Endothelial cell of umbilical vein (primary cell): ENCODE measurements around the gene ENAH. TPM values are rescaled to one million over a fixed set of nuclear protein-coding genes. Genes with fewer than 3 reads are reported as not detected.

Source experiments
- BruUV-seq: library from RNA; stranded (reverse); fragments of 400-500 nt; replicated peaks from 2 replicates; lab custom pipeline; 2021; lab: Mats Ljungman, UMichigan
- CTCF ChIA-PET: fragments of 300-600, 350-600 bp; sonication (Branson Sonifier 250); formaldehyde crosslinking; loops from one replicate; lab custom pipeline; 2021; ENCODE audit warnings: antibody characterized with exemption, inconsistent platforms; lab: Charles Lee
- POLR2A ChIA-PET: fragments of 300-600, 350-600 bp; sonication (Branson Sonifier 250); formaldehyde crosslinking; loops from one replicate; lab custom pipeline; 2021; ENCODE audit warnings: antibody characterized with exemption, inconsistent platforms; lab: Charles Lee
- DNase-seq: peaks from one replicate; pipeline ENCODE4 v3.0.0-alpha.2; 2011; ENCODE audit warnings: low read depth, low spot score
- FAIRE-seq: peaks from 2 replicates; lab custom pipeline; 2011; peaks lifted over from hg19 to GRCh38; lab: Jason Lieb, UNC
- H2AFZ ChIP-seq: 2 replicates; pipeline ENCODE4 v1.6.0; 2012; ENCODE audit warnings: low read depth, low read length, control low read depth, inconsistent platforms
- H3K27ac ChIP-seq: 2 replicates; pipeline ENCODE4 v1.5.1; 2011; ENCODE audit warnings: low read depth, mild to moderate bottlenecking, control low read depth, low read length, moderate library complexity; ENCODE audit not compliant: insufficient read depth
- H3K27me3 ChIP-seq, 2 experiments: 2 replicates each; pipeline versions ENCODE4 v1.6.0 to v1.6.1; 2011; ENCODE audit warnings: low read length in 2 of 2, mixed read lengths in 1 of 2; ENCODE audit not compliant: control insufficient read depth in 2 of 2, insufficient read depth in 2 of 2
- H3K36me3 ChIP-seq, 2 experiments: 2 replicates in 1 of 2; 3 replicates in 1 of 2; pipeline ENCODE4 v1.5.1; 2011; ENCODE audit warnings: low read length in 2 of 2, mild to moderate bottlenecking in 1 of 2, moderate library complexity in 1 of 2; ENCODE audit not compliant: control insufficient read depth in 2 of 2, insufficient read depth in 2 of 2; ENCODE audit errors: extremely low read depth in 1 of 2
- H3K4me1 ChIP-seq: 3 replicates; pipeline ENCODE4 v1.5.1; 2011; ENCODE audit warnings: mild to moderate bottlenecking, low read length; ENCODE audit not compliant: control insufficient read depth, insufficient read depth; ENCODE audit errors: extremely low read depth
- H3K4me2 ChIP-seq: 2 replicates; pipeline ENCODE4 v1.6.1; 2011; ENCODE audit warnings: low read length, control low read depth, mixed read lengths; ENCODE audit not compliant: insufficient read depth
- H3K4me3 ChIP-seq, 3 experiments: fragments of 200-600 bp in 1 of 3; sonication (generic), shearing (Covaris generic) in 1 of 3; replicated peaks in 1 of 3; 2 replicates each; pipeline ENCODE4 v1.5.1; 2011 to 2016; ENCODE audit warnings: control low read depth in 3 of 3, low read length in 3 of 3, mild to moderate bottlenecking in 2 of 3, inconsistent platforms in 1 of 3, low read depth in 1 of 3, moderate library complexity in 1 of 3; ENCODE audit not compliant: insufficient read depth in 1 of 3
- H3K79me2 ChIP-seq: 2 replicates; pipeline ENCODE4 v1.6.0; 2012; ENCODE audit warnings: low read length, inconsistent platforms; ENCODE audit not compliant: control insufficient read depth, insufficient read depth
- H3K9ac ChIP-seq: replicated peaks from 2 replicates; pipeline ENCODE3; 2011; ENCODE audit warnings: low read length, control low read depth; ENCODE audit not compliant: insufficient read depth; ENCODE audit errors: extremely low read depth
- H3K9me1 ChIP-seq: replicated peaks from 3 replicates; pipeline ENCODE4 v1.6.0; 2011; ENCODE audit warnings: mild to moderate bottlenecking, low read length; ENCODE audit not compliant: control insufficient read depth, insufficient read depth; ENCODE audit errors: extremely low read depth
- H3K9me3 ChIP-seq: replicated peaks from 2 replicates; pipeline ENCODE4 v1.5.1; 2012; ENCODE audit warnings: low read length, inconsistent platforms; ENCODE audit not compliant: control insufficient read depth, insufficient read depth
- H4K20me1 ChIP-seq: replicated peaks from 2 replicates; pipeline ENCODE3; 2011; ENCODE audit warnings: mild to moderate bottlenecking, low read length; ENCODE audit not compliant: control insufficient read depth, insufficient read depth; ENCODE audit errors: extremely low read depth
- CTCF ChIP-seq, 2 donors: IDR thresholded peaks; 1 replicate in 1 of 2; 2 replicates in 1 of 2; pipeline ENCODE4 v1.5.1; 2011; ENCODE audit warnings: low read length in 2 of 2, mild to moderate bottlenecking in 2 of 2, moderate library complexity in 2 of 2, control low read depth in 1 of 2, inconsistent platforms in 1 of 2, low read depth in 1 of 2; ENCODE audit not compliant: insufficient read depth in 1 of 2; ENCODE audit errors: extremely low read depth in 1 of 2
- EZH2 ChIP-seq: IDR thresholded peaks from 2 replicates; pipeline ENCODE4 v1.6.1; 2012; ENCODE audit warnings: borderline replicate concordance, low read depth, mild to moderate bottlenecking, moderate library complexity, low read length, inconsistent platforms; ENCODE audit not compliant: severe bottlenecking
- FOS ChIP-seq: IDR thresholded peaks from 2 replicates; pipeline ENCODE4 v1.6.1; 2011; ENCODE audit warnings: mild to moderate bottlenecking, low read length, moderate library complexity, borderline replicate concordance; ENCODE audit not compliant: insufficient read depth
- GATA2 ChIP-seq: IDR thresholded peaks from 2 replicates; pipeline ENCODE4 v1.7.0; 2011; ENCODE audit warnings: low read depth, mild to moderate bottlenecking, moderate library complexity, mixed read lengths, low read length; ENCODE audit not compliant: insufficient read length, insufficient read depth
- JUN ChIP-seq: IDR thresholded peaks from 2 replicates; pipeline ENCODE4 v1.6.1; 2011; ENCODE audit warnings: borderline replicate concordance, low read depth; ENCODE audit not compliant: insufficient read length, insufficient read depth
- MAX ChIP-seq: IDR thresholded peaks from 2 replicates; pipeline ENCODE4 v1.6.1; 2011; ENCODE audit not compliant: insufficient read depth, insufficient read length
- MYC ChIP-seq: IDR thresholded peaks from one replicate; pipeline ENCODE4 v1.6.1; 2011; ENCODE audit warnings: mild to moderate bottlenecking, low read depth, low read length
- POLR2A ChIP-seq: IDR thresholded peaks from 2 replicates; pipeline ENCODE4 v1.6.1; 2012; ENCODE audit warnings: low read depth, mild to moderate bottlenecking, control low read depth, low read length
- POLR2AphosphoS5 ChIP-seq: IDR thresholded peaks from 2 replicates; pipeline ENCODE4 v1.6.1; 2012; ENCODE audit warnings: low read depth, mild to moderate bottlenecking, control low read depth, low read length, moderate library complexity; ENCODE audit not compliant: insufficient read depth
- dilution Hi-C: fragments of 300-500 bp; cut with MboI; formaldehyde crosslinking; loops from one replicate; pipeline ENCODE4 v1.15.0; 2019; ENCODE audit warnings: low sequenced_read_pairs; ENCODE audit not compliant: extremely low pct_ligation_motif_present
- intact Hi-C: fragments of 100-400 bp; cut with micrococcal nuclease; formaldehyde crosslinking; loops from one replicate; pipeline ENCODE4 v1.10.0; 2022
- polyA plus RNA-seq, 4 experiments: library from polyadenylated mRNA; depleted of rRNA in 3 of 4; stranded (reverse) in 3 of 4; unstranded in 1 of 4; fragments of >200 nt; gene quantifications; 2 replicates each; pipeline versions ENCODE4 v1.2.1 to v1.2.3, GENCODE V29; 2011 to 2012; ENCODE audit warnings: missing spikeins in 1 of 4
- total RNA-seq: library from RNA; stranded (reverse); gene quantifications from 2 replicates; pipeline ENCODE4 v1.2.3, GENCODE V29; 2021

Gene ENAH
- total and polyA plus RNA-seq, 2 donors (not counting 3 experiments of a cell fraction or from before 2014, with no cell fraction given): 19.9 to 95.6 TPM

- FAIRE-seq (no peak), DNase-seq (no peak)
- Histone ChIP-seq H4K20me1 (peaks cover 2% of the 10 kb centered on the region), H3K79me2 (peaks cover 9% of the 10 kb centered on the region), H3K9ac (no peak overlapping the region), H2AFZ (no peak overlapping the region), H3K27ac (no peak overlapping the region), H3K4me3 (no peak overlapping the region), H3K9me3 (no peaks in the 10 kb centered on the region), H3K9me1 (no peaks in the 10 kb centered on the region), H3K4me1 (no peaks in the 10 kb centered on the region), H3K27me3 (no peaks in the 10 kb centered on the region), H3K36me3 (peaks cover 0 to 2% of the 10 kb centered on the region in 2 experiments), H3K4me2 (no peak overlapping the region)
- intact Hi-C loops: no loop called here
- no peak for TF ChIP-seq POLR2A
- dilution Hi-C loops: no loop called here
- no TSS peak for BruUV-seq
- ChIA-PET CTCF (interaction anchor here (1.1 kb wide), 1 partner anchor 25 kb away, joined by 3 read pairs; no protein-coding TSS in a partner anchor), POLR2A (no interaction called here)
These were observed 113.3 kb downstream of the ENAH start for GRCh38 chr1:225539575-225539974.

- dilution Hi-C loops (no loop called here), intact Hi-C loops (no loop called here)
- peaks cover 9% of the 10 kb centered on the region for H3K79me2 ChIP-seq
- H3K4me3 ChIP-seq: no peak overlapping the region
- BruUV-seq: no TSS peak
- CTCF ChIA-PET: interaction anchor here (1.1 kb wide), 1 partner anchor 24 kb away, joined by 3 read pairs; no protein-coding TSS in a partner anchor
- FAIRE-seq (no peak), DNase-seq (no peak)
- no peak overlapping the region for H3K4me2 ChIP-seq
- H3K4me1 ChIP-seq: no peaks in the 10 kb centered on the region
- no peak for TF ChIP-seq MAX
- no peak for TF ChIP-seq MYC
- TF ChIP-seq FOS: no peak
- TF ChIP-seq CTCF (IDR thresholded peaks at IDR 0.05; ENCODE audit: extremely low read depth in 1 of 2, insufficient read depth in 1 of 2, low read depth in 1 of 2, low read length in 2 of 2): no peak
- TF ChIP-seq GATA2: no peak
- TF ChIP-seq POLR2A: no peak
- no peak for TF ChIP-seq JUN
- no peak for TF ChIP-seq EZH2
- TF ChIP-seq POLR2AphosphoS5: no peak
- H3K27ac ChIP-seq: no peak overlapping the region
- H3K27me3 ChIP-seq: no peaks in the 10 kb centered on the region
- H3K9me3 ChIP-seq: no peaks in the 10 kb centered on the region
- no peak overlapping the region for H3K9ac ChIP-seq
- H4K20me1 ChIP-seq: peaks cover 2% of the 10 kb centered on the region
- H3K36me3 ChIP-seq: peaks cover 0 to 2% of the 10 kb centered on the region in 2 experiments
- no peak overlapping the region for H2AFZ ChIP-seq
- no peaks in the 10 kb centered on the region for H3K9me1 ChIP-seq
- POLR2A ChIA-PET: no interaction called here
These were observed 113.9 kb downstream of the ENAH start for GRCh38 chr1:225539069-225539468.
